ENCODE results near the gene CCNYL1.

DNA sequence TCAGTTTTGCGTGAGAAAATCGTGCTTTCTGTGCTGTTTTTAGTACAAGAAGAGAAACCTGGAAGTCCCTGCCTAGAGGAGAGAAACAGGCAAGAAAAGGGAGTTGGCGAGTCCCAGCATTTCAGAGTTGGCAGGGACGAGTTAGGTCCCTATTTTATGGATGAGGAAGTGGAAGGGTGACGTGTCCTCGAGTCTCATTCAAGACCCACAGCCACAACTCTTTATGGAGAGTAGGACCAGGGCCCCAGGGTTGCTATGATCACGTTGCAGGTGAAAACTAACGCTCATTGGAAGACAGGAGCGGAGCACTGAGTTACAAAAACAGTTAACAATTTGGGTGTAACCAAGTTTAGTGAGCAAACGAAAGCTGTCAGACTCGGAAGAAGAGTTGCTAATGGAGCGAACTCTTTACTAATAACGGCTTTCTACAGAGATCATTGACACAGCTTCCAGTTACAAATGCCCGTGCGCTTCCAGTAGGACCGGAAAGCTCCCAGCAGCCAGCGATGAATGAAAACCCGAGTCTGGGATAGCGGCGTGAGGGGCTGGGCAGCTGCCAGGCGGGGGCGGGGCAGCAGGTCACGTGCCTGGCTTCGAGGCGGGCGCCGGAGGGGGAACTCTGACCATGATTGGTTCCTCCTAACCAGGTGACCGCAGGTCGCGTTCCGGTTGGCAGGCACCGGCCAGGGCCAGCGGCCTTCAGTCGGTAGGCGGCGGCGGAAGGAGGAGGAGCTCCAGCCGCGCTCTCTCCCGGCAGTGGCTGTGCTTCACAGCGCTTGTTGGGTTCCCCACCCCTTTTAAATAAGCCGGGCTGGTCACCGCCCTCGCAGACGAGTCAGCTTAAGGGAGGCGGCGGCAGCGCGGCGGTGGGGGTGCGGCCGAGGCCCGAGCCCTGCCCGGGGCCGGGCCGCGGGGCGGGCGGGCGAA is at the start of gene CCNYL1:
- TF ChIP-seq, protein P1, sequence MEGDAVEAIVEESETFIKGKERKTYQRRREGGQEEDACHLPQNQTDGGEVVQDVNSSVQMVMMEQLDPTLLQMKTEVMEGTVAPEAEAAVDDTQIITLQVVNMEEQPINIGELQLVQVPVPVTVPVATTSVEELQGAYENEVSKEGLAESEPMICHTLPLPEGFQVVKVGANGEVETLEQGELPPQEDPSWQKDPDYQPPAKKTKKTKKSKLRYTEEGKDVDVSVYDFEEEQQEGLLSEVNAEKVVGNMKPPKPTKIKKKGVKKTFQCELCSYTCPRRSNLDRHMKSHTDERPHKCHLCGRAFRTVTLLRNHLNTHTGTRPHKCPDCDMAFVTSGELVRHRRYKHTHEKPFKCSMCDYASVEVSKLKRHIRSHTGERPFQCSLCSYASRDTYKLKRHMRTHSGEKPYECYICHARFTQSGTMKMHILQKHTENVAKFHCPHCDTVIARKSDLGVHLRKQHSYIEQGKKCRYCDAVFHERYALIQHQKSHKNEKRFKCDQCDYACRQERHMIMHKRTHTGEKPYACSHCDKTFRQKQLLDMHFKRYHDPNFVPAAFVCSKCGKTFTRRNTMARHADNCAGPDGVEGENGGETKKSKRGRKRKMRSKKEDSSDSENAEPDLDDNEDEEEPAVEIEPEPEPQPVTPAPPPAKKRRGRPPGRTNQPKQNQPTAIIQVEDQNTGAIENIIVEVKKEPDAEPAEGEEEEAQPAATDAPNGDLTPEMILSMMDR (IDR thresholded peaks at IDR 0.05 in 4 of 5, conservative IDR thresholded peaks at IDR 0.05 in 1 of 5), result peak in 4 of 5 experiments; percentile 26 to 52 (median 45)
- peak; percentile 87 to 98 for TF ChIP-seq POLR2A (IDR thresholded peaks at IDR 0.05)
